GM18861 (cell line): Measurements from ENCODE around the gene PACSIN2.
A peak's percentile ranks its signal among the peaks of the same experiment; 100 is the strongest.

ENCODE experiments used
- ATAC-seq: cut with Tn5 transposase; IDR thresholded peaks from one replicate; pipeline ENCODE4 v1.9.1; 2021; ENCODE audit not compliant: unreplicated experiment

The PACSIN2 gene

GRCh38 chr22:42908374-42908746 is 106.6 kb downstream of the PACSIN2 start:
- no peak for ATAC-seq

GRCh38 chr22:42907404-42908373 is 107.3 kb downstream of the PACSIN2 start:
- ATAC-seq = no peak

GRCh38 chr22:42906605-42907348 is 108.2 kb downstream of the PACSIN2 start:
- no peak for ATAC-seq

- ATAC-seq = no peak
Observed at GRCh38 chr22:42905702-42906183, 109.2 kb downstream of the PACSIN2 start.

GRCh38 chr22:42905217-42905616 is 109.7 kb downstream of the PACSIN2 start:
- no peak for ATAC-seq

- ATAC-seq = no peak
Observed at GRCh38 chr22:42904050-42904449, 110.9 kb downstream of the PACSIN2 start.

GRCh38 chr22:42902875-42903510 is 112.0 kb downstream of the PACSIN2 start:
- ATAC-seq = no peak

GRCh38 chr22:42901790-42902508 is 113.0 kb downstream of the PACSIN2 start:
- ATAC-seq = no peak

GRCh38 chr22:42897960-42898359 is 117.0 kb downstream of the PACSIN2 start:
- no peak for ATAC-seq

- ATAC-seq = no peak
Observed at GRCh38 chr22:42895541-42895981, 119.4 kb downstream of the PACSIN2 start.

GRCh38 chr22:42895087-42895486 is 119.9 kb downstream of the PACSIN2 start:
- no peak for ATAC-seq

GRCh38 chr22:42893371-42894150 is 121.4 kb downstream of the PACSIN2 start:
- no peak for ATAC-seq

GRCh38 chr22:42892571-42893316 is 122.2 kb downstream of the PACSIN2 start:
- no peak for ATAC-seq

GRCh38 chr22:42892156-42892555 is 122.8 kb downstream of the PACSIN2 start:
- no peak for ATAC-seq

- no peak for ATAC-seq
Observed at GRCh38 chr22:42891696-42892095, 123.3 kb downstream of the PACSIN2 start.

- ATAC-seq = no peak
Observed at GRCh38 chr22:42891008-42891407, 123.9 kb downstream of the PACSIN2 start.

GRCh38 chr22:42889304-42889703 is 125.6 kb downstream of the PACSIN2 start:
- ATAC-seq = peak; percentile 49

- no peak for ATAC-seq
Observed at GRCh38 chr22:42887523-42888507, 127.1 kb downstream of the PACSIN2 start.
